HG03469 (cell line): ENCODE results near the gene CHST2.

Experiments used
- ATAC-seq: cut with Tn5 transposase; IDR thresholded peaks from one replicate; pipeline ENCODE4 v1.9.1; 2021; ENCODE audit warnings: mild to moderate bottlenecking, moderate library complexity, moderate number of reproducible peaks; ENCODE audit not compliant: unreplicated experiment

CHST2 gene

DNA sequence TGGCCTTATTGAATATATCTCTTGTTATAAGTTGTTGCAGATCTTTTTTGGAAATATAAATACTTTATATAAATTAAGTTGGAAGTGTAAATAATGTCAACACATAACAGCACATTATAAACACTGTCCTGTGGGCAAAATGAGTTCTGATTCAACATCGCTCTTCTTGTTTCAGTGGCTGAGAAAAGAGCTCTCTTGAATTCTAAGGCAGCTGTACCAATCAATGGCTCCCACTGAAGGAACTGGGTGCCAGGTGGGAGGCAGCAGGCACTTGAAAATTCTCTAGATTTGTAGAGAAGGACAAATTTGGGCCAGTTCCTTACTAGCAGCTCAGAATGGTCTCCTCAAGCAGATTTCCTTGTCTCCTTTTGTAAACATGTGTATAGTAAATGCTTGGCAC, 45.6 kb downstream of the CHST2 start:
- ATAC-seq, result peak; percentile 19

- ATAC-seq, result peak; percentile 70
Measured at GRCh38 chr3:143165612-143166285, 46.2 kb downstream of the CHST2 start.

GRCh38 chr3:143166376-143166775, 46.8 kb downstream of the CHST2 start:
- ATAC-seq, result no peak

DNA sequence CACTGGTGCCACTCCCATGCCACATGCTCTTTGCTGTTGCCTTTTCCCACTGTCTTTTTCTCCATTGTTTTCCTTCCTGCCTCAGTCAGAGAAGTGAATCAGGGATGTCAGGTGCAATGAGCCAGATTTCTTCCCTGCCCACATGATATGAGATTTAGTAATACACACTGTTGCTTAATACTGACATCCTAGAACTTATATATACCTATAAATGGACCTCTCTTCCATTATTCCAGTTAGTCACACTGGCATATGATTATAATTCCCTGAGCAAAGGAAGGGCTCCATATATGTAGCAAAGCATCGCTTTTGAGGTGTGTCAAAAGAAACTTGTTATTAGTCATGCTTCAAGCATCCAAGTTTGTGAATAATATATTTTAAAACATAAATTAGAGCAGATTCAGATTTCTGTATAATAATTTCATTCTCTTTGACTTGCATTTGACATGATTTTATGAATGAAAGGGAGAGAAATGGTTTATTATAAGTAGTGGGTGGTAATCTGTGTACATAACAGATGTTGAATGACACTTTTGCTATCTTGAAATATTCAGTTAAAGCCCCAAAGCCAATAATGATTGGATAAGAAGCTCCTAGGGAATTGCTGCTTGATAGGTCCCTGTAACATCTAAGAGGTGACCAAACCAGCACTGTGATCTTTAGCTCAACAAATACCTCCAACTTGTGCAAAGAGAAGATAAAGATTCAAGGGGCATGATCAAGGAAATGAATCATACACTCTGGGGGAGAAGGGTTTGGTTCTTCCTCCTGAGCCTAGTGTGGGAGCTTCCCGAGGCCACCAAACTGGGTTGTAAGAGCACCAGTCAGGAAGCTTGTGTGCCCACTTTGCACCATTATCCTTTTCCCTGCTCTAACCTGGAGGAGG, 48.6 kb downstream of the CHST2 start:
- ATAC-seq, result no peak

- ATAC-seq, result no peak
Measured at GRCh38 chr3:143168855-143169192, 49.3 kb downstream of the CHST2 start.

GRCh38 chr3:143170074-143170473, 50.5 kb downstream of the CHST2 start:
- no peak for ATAC-seq

DNA sequence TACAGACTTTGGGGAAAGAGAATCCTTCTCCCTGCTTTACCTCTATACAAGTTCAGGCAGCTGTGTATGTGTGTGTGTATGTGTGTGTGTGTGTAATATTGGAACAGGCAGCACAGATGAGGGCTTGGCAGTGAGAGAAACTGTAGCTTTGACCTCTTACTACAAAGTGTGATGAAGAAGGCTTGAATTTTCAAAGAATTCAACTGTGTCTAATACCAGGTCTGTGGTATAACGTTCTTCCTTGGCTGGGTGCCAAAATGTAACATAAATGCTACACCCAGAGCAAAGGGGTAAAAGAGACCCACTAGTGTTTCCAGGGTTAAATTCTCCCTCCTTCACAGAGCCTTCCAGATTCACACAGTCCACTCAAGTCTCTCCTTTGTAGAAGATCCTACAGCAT, 51.1 kb downstream of the CHST2 start:
- ATAC-seq, result no peak

DNA sequence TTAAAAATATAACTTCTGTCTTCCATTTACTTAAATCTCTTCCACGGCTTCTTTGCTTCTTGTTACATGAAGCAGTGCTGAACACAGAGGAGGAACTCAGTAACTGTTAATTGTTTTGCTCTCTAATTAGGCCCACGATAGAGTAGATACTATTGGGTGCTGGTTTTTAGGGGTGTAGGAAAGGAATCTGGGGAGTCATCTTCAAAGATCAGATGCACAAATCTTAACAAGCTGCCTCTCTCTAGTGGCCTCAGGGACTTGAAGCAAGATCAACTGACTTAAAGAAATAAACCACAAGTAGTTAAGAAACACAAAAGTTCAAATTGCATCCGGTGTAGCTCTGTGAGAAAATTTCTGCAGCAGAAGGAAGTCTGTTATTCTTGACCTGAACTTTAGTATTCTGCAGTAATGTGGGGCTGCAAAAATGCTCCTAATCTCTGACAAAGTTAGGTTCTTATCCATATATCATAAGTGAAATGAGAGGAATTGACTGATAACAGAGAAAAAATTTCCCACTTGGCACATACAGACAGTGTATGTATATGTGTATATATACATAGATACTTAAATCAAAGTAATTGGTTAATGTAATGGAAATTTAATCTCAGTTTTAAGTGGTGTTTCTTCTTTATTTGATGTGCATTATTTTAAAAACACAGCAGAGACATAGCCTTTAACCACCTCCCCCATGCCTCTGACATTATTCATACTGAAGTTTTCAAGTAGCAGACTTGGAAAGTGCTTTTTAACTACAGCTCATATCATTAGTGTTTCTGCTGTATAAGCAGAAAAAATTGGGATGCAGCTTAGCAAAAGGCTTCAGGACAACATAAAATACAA, 51.8 kb downstream of the CHST2 start:
- ATAC-seq, result peak; percentile 66

DNA sequence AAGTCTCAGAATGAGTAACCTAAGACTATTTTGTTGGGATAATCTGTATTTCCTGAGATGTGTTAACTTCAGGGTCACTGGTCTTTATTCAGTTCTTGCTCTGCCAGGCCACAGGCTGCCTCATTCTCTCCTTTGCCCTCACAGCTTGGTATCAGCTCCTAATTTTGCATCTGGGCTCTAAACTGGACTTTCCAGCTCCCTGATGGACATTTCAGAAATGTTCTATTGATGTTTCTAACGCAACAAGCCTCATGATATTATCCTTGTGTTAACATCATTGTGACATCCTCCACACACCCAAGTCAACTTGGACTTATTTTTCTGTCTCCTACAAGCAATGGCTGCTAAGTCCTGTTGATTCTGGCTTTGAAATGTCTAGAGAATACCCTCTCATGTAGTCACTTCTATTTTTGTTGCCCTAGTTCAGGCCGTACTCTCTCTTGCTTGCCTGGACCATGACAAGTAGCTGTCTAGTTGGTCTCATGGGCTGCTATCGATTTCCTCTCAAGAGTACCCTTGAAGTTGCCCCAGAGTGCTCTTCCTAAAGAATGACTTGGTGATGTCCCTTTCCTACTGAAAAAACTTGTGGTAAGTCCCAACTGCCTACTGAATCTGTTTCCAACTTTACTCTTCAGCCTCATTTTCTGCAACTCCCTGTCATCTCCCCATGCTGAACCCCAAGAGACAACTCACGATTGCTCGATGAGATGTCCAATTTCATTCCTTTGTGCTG, 52.7 kb downstream of the CHST2 start:
- no peak for ATAC-seq

GRCh38 chr3:143172795-143173145, 53.2 kb downstream of the CHST2 start:
- ATAC-seq, result no peak

- no peak for ATAC-seq
Measured at GRCh38 chr3:143173242-143173641, 53.7 kb downstream of the CHST2 start.
